DND-41 (cell line): ENCODE results near the gene DDX17.

Source experiments
- EZH2 ChIP-seq: IDR thresholded peaks from 3 replicates; pipeline ENCODE4 v1.6.1; 2012; ENCODE audit warnings: borderline replicate concordance, low read depth, mild to moderate bottlenecking, moderate library complexity, low read length, inconsistent platforms; ENCODE audit not compliant: severe bottlenecking
- TF ChIP-seq, protein P1 (sequence below): IDR thresholded peaks from 2 replicates; pipeline ENCODE4 v1.5.1; 2012; ENCODE audit warnings: borderline replicate concordance, low read length, moderate library complexity, mild to moderate bottlenecking; ENCODE audit not compliant: poor library complexity, severe bottlenecking; ENCODE audit errors: extremely low read depth

GRCh38 chr22:38487946-38488345 is 18.2 kb downstream of the DDX17 start:
- TF ChIP-seq, protein P1, sequence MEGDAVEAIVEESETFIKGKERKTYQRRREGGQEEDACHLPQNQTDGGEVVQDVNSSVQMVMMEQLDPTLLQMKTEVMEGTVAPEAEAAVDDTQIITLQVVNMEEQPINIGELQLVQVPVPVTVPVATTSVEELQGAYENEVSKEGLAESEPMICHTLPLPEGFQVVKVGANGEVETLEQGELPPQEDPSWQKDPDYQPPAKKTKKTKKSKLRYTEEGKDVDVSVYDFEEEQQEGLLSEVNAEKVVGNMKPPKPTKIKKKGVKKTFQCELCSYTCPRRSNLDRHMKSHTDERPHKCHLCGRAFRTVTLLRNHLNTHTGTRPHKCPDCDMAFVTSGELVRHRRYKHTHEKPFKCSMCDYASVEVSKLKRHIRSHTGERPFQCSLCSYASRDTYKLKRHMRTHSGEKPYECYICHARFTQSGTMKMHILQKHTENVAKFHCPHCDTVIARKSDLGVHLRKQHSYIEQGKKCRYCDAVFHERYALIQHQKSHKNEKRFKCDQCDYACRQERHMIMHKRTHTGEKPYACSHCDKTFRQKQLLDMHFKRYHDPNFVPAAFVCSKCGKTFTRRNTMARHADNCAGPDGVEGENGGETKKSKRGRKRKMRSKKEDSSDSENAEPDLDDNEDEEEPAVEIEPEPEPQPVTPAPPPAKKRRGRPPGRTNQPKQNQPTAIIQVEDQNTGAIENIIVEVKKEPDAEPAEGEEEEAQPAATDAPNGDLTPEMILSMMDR = no peak
- TF ChIP-seq EZH2 = no peak
